ENCODE measurements around the gene CELF6. TPM values are rescaled to one million over a fixed set of nuclear protein-coding genes. Genes with fewer than 3 reads are reported as not detected.

The CELF6 gene
- total and polyA plus RNA-seq, 12 donors: 0.21 to 5.1 (median 0.76) TPM

DNA sequence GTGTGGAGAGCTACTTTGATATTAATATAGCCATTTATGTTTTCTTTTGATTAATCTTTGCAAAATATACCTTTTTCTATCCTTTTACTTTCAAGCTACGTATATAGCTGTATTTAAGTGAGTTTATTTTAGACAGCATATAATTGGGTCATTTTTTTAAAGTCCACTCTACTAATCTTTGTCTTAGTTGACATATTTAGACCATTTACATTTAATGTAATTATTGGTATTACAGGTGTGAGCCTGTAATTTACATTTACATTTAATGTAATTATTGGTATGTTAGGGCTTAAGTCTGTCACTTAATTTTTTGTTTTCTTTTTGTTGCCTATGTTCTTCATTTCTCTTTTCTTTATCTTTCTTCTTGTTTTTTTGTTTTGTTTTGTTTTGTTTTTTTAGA is 3.8 kb upstream of the CELF6 start:
- intact Hi-C loops (cut with DNase I): no loop called here
- Histone ChIP-seq H3K9me3 (peaks cover 0 to 16% (median 7%) of the 10 kb centered on the region in 11 donors), H3K27ac (no peak overlapping the region), H3K4me3 (no peak overlapping the region), H3K36me3 (peaks cover 0 to 30% (median 7%) of the 10 kb centered on the region in 9 donors), H3K4me1 (peaks cover 0 to 11% (median 8%) of the 10 kb centered on the region in 9 donors), H3K27me3 (no peaks in the 10 kb centered on the region)
- WGBS, 2 donors: 98 to 100% methylated on average over 1 of the region's 1 CpG
- TF ChIP-seq, protein P1, sequence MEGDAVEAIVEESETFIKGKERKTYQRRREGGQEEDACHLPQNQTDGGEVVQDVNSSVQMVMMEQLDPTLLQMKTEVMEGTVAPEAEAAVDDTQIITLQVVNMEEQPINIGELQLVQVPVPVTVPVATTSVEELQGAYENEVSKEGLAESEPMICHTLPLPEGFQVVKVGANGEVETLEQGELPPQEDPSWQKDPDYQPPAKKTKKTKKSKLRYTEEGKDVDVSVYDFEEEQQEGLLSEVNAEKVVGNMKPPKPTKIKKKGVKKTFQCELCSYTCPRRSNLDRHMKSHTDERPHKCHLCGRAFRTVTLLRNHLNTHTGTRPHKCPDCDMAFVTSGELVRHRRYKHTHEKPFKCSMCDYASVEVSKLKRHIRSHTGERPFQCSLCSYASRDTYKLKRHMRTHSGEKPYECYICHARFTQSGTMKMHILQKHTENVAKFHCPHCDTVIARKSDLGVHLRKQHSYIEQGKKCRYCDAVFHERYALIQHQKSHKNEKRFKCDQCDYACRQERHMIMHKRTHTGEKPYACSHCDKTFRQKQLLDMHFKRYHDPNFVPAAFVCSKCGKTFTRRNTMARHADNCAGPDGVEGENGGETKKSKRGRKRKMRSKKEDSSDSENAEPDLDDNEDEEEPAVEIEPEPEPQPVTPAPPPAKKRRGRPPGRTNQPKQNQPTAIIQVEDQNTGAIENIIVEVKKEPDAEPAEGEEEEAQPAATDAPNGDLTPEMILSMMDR (IDR thresholded peaks at IDR 0.05): no peak
- DNase-seq: no peak
- no peak for ATAC-seq

DNA sequence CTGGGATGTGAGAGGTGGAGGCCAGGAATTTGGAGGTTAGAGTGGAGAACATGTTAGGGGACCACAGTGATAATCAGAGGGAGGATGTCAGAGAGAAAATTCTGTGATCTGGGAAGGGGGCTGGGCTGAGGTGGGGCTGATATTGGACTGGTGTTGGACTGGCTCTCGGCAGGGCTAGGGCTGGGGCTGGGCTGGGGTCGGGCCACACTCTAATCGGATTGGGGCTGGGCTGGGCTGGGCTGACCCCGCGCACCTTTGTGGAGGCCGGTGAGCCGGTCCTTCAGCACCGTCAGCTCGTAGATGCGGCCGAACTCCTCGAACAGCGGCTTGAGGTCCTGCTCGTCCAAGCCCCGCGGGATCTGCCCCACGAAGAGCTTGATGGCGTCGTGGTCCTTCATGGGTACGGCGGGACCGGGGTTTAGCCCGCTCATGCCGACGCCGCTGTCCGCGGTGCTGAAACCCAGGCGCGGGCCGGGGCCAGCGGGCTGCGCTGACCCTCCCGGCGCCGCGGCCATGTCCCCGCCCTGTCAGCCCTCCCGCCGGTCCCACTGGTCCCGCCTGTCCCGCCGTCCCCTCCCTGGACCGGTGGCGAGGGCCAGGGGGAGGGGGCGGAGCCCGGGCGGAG is 485 bp downstream of the CELF6 start:
- 6 to 9% methylated on average over 45 to 48 of the region's 48 CpGs for WGBS, 2 donors
- Histone ChIP-seq H3K9me3 (peaks cover 0 to 15% (median 7%) of the 10 kb centered on the region in 11 donors), H3K4me1 (peaks cover 0 to 11% (median 8%) of the 10 kb centered on the region in 9 donors), H3K27me3 (no peaks in the 10 kb centered on the region), H3K36me3 (peaks cover 0 to 4% (median 0%) of the 10 kb centered on the region in 9 donors), H3K4me3 (peak overlapping the region; percentile 15 to 63 (median 54)), H3K27ac (peak overlapping the region in 2 of 10 donors; percentile 31 to 34)
- DNase-seq (peak; percentile 61 to 76), ATAC-seq (peak; percentile 87 to 94 (median 92))
- TF ChIP-seq, protein P1 (IDR thresholded peaks at IDR 0.05): no peak
- intact Hi-C loops (cut with DNase I): loop anchor here in 2 of 10 donors (10.0 kb wide), 2 partner anchors 265 to 1735 kb away; no protein-coding TSS in a partner anchor

DNA sequence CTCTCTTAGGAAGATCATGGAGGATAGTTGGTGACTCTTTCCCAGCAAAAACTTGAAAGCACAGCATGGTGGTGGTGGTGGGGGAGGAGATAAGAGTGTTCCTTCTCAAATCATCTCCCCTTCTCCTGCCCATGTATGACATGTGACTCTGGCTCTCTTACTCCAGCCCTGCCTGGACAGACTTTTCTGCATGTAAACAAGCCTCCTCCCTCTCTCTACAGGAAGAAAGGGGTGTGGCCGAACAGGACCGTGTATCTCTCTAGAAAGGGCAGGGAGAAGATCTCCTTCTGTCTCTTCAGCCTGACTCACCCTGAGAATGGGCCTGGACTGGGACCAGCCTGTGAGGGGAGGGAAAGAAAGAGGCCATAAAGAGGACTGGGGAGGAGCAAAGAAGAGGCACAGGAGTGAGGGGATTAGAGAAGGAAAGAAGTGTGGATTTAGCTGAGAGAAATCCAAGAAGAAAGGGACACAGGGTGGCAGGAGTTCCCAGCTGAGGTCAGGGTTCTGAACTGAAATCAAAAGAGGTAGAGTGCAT is 1.5 kb downstream of the CELF6 start:
- DNase-seq: no peak
- ATAC-seq: no peak

DNA sequence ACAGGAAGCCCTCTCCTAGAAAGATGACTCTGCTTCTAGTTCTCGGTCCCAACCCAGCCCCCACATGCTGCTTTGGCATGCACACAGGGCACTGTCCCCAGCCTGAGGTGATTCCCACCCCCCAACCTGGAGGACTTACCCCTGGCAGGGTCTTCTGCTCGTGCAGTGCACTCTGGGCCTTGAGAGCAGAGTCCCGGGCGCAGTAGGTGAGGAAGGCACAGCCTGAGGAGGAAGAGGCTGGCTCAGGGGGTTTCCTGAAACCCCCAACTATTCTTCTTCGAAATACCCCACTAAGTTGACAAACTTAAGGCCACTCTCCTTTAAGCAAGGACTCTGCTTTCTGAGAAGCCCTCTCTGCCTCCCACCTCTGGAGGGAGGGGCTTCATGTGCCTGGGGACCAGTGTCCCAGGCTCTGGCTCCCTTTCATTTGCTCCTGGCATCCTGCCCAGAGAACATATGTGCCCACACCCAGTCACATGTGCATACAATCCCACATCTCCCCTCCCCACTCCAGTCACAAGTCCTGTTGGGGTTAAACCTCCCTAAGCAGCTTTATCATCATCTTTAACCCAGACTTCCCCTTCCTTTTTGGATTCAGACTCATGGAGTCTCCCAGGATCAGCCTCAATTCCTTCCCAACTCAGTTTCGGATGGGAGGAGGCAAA is 4.1 kb downstream of the CELF6 start:
- DNase-seq (no peak), ATAC-seq (no peak)
- Histone ChIP-seq H3K4me1 (peaks cover 0 to 11% (median 8%) of the 10 kb centered on the region in 9 donors), H3K27me3 (no peaks in the 10 kb centered on the region), H3K36me3 (no peaks in the 10 kb centered on the region), H3K9me3 (no peaks in the 10 kb centered on the region), H3K4me3 (no peak overlapping the region), H3K27ac (no peak overlapping the region)
- TF ChIP-seq, protein P1 (IDR thresholded peaks at IDR 0.05): no peak
- WGBS, 2 donors: 73 to 75% methylated on average over 6 of the region's 6 CpGs
- intact Hi-C loops (cut with DNase I): loop anchor here in 2 of 10 donors (10.0 kb wide), 2 partner anchors 269 to 1739 kb away; no protein-coding TSS in a partner anchor

More for the DNA sequence above, 1.5 kb downstream of the CELF6 start:
- intact Hi-C loops (cut with DNase I): loop anchor here in 2 of 10 donors (10.0 kb wide), 2 partner anchors 266 to 1736 kb away; no protein-coding TSS in a partner anchor
- H3K4me1 ChIP-seq: peaks cover 0 to 11% (median 8%) of the 10 kb centered on the region in 9 donors
- TF ChIP-seq, protein P1 (IDR thresholded peaks at IDR 0.05): no peak
- no peak overlapping the region for H3K4me3 ChIP-seq
- H3K27ac ChIP-seq: no peak overlapping the region
- no peaks in the 10 kb centered on the region for H3K36me3 ChIP-seq
- H3K27me3 ChIP-seq: no peaks in the 10 kb centered on the region
- peaks cover 0 to 5% (median under 1%) of the 10 kb centered on the region in 11 donors for H3K9me3 ChIP-seq
- WGBS, 2 donors: 42 to 45% methylated on average over 2 of the region's 2 CpGs

All from heart right ventricle (tissue), 16 donors.